A549 (cell line): ENCODE measurements around the gene RPS6KC1. TPM values are rescaled to one million over a fixed set of nuclear protein-coding genes. Genes with fewer than 3 reads are reported as not detected.

Experiments
- ATAC-seq, 2 experiments: fragments of 200-7000 bp in 1 of 2; fragments of >200 bp in 1 of 2; cut with Nextera tagmentation in 1 of 2; cut with Tn5 transposase in 1 of 2; 3 replicates each; pipeline versions ENCODE4 v1.8.0 to v1.9.1; 2018 to 2020; ENCODE audit warnings: mild to moderate bottlenecking in 1 of 2, moderate library complexity in 1 of 2
- CTCF ChIA-PET: fragments of 300-600 bp; sonication (Branson Sonifier 250); formaldehyde crosslinking; extraction: SDS; loops from one replicate; lab custom pipeline; 2021; ENCODE audit warnings: antibody characterized with exemption, inconsistent platforms; lab: Yijun Ruan, JAX
- POLR2A ChIA-PET: fragments of 350-600 bp; formaldehyde crosslinking; extraction: SDS; loops from one replicate; lab custom pipeline; 2021; ENCODE audit warnings: antibody characterized with exemption, inconsistent platforms; lab: Yijun Ruan, JAX
- DNase-seq, 2 experiments: peaks; one replicate each; pipeline versions ENCODE4 v3.0.0 to v3.0.0-alpha.2; 2011 to 2016; ENCODE audit warnings: low read depth in 1 of 2, low spot score in 1 of 2
- FAIRE-seq: peaks from 2 replicates; lab custom pipeline; 2011; peaks lifted over from hg19 to GRCh38; lab: Jason Lieb, UNC
- H3K27ac ChIP-seq, 2 experiments: fragments of >200 bp; sonication (Bioruptor Twin); formaldehyde crosslinking; 3 replicates each; pipeline ENCODE4 v1.5.1; 2016 to 2017
- H3K4me1 ChIP-seq: fragments of >200 bp; sonication (Bioruptor Twin); formaldehyde crosslinking; 3 replicates; pipeline ENCODE4 v1.6.1; 2016
- H3K4me2 ChIP-seq: fragments of >200 bp; sonication (Bioruptor Twin); formaldehyde crosslinking; 3 replicates; pipeline ENCODE4 v1.6.1; 2016
- H3K4me3 ChIP-seq: fragments of >200 bp; sonication (Bioruptor Twin); formaldehyde crosslinking; 3 replicates; pipeline ENCODE4 v1.5.1; 2016
- H3K9me3 ChIP-seq: fragments of >200 bp; sonication (Bioruptor Twin); formaldehyde crosslinking; 3 replicates; pipeline ENCODE4 v1.6.1; 2016
- CEBPB ChIP-seq, 2 experiments: fragments of >200 bp in 1 of 2; sonication (Bioruptor Twin) in 1 of 2; formaldehyde crosslinking in 1 of 2; IDR thresholded peaks; 2 replicates each; pipeline ENCODE4 v1.6.1; 2012 to 2016
- CHD4 ChIP-seq: fragments of 200-600 bp; sonication (generic); IDR thresholded peaks from 2 replicates; pipeline ENCODE4 v1.6.1; 2016; ENCODE audit warnings: antibody characterized with exemption, mild to moderate bottlenecking, borderline replicate concordance
- FOSB ChIP-seq: fragments of 250-450 bp; sonication (Bioruptor Pico); IDR thresholded peaks from 2 replicates; pipeline ENCODE4 v1.5.0; 2020; ENCODE audit warnings: mild to moderate bottlenecking, moderate library complexity
- GATA3 ChIP-seq: IDR thresholded peaks from 2 replicates; pipeline ENCODE4 v1.6.1; 2012; ENCODE audit warnings: borderline replicate concordance
- HEYL ChIP-seq: fragments of 250-450 bp; sonication (Bioruptor Pico); IDR thresholded peaks from 2 replicates; pipeline ENCODE4 v1.8.0; 2021; ENCODE audit warnings: mild to moderate bottlenecking, moderate library complexity
- HMGXB4 ChIP-seq: fragments of 250-450 bp; sonication (Bioruptor Pico); IDR thresholded peaks from 2 replicates; pipeline ENCODE4 v1.5.0; 2021; ENCODE audit warnings: mild to moderate bottlenecking, moderate library complexity, borderline replicate concordance
- HOXB13 ChIP-seq: fragments of 250-450 bp; sonication (Bioruptor Pico); IDR thresholded peaks from 2 replicates; pipeline ENCODE4 v1.5.0; 2020; ENCODE audit warnings: low read depth, mild to moderate bottlenecking, moderate library complexity
- KDM1A ChIP-seq: fragments of 200-600 bp; sonication (generic); IDR thresholded peaks from 2 replicates; pipeline ENCODE4 v1.6.1; 2016; ENCODE audit warnings: low read depth, mild to moderate bottlenecking
- MAFK ChIP-seq: fragments of 450-650 bp; IDR thresholded peaks from 2 replicates; pipeline ENCODE4 v1.6.1; 2014; ENCODE audit not compliant: partially characterized antibody
- MAZ ChIP-seq: fragments of 150-350 bp; IDR thresholded peaks from 2 replicates; pipeline ENCODE4 v1.6.1; 2014; ENCODE audit warnings: antibody characterized with exemption, low read depth, low read length, borderline replicate concordance
- MYC ChIP-seq: IDR thresholded peaks from 2 replicates; pipeline ENCODE4 v1.6.1; 2012; ENCODE audit warnings: mild to moderate bottlenecking, inconsistent platforms, low read length, improper control_type of control experiment, borderline replicate concordance
- NFE2L2 ChIP-seq: fragments of 150-350 bp; conservative IDR thresholded peaks from 2 replicates; pipeline ENCODE4 v1.6.1; 2014; ENCODE audit warnings: low read length
- RARB ChIP-seq: fragments of 250-450 bp; sonication (Bioruptor Pico); IDR thresholded peaks from 2 replicates; pipeline ENCODE4 v1.8.0; 2021; ENCODE audit warnings: mild to moderate bottlenecking, moderate library complexity
- RFX5 ChIP-seq: fragments of 450-650 bp; IDR thresholded peaks from 2 replicates; pipeline ENCODE4 v1.7.1; 2014; ENCODE audit warnings: antibody characterized with exemption, mild to moderate bottlenecking, moderate library complexity
- TP53 ChIP-seq: fragments of 250-450 bp; sonication (Bioruptor Pico); IDR thresholded peaks from 2 replicates; pipeline ENCODE4 v1.5.0; 2021; ENCODE audit warnings: mild to moderate bottlenecking, moderate library complexity
- ZFP36 ChIP-seq: fragments of 450-650 bp; IDR thresholded peaks from 2 replicates; pipeline ENCODE4 v1.6.1; 2014; ENCODE audit warnings: borderline replicate concordance; ENCODE audit not compliant: partially characterized antibody
- WGBS: methylation state at CpG from one replicate; pipeline ENCODE4 v1.1.6; 2017; ENCODE audit errors: missing lambda C conversion rate; 5-methylcytosine and 5-hydroxymethylcytosine counted together
- polyA plus RNA-seq, 4 experiments: library from polyadenylated mRNA; depleted of rRNA in 3 of 4; stranded (reverse); fragments of >200 nt; fragmentation: RNase III in 1 of 4; extraction: RNeasy Plus Mini Kit Qiagen cat#74134 plus additional on column Dnase treatment in 1 of 4; gene quantifications; 2 replicates in 3 of 4; 3 replicates in 1 of 4; pipeline ENCODE4 v1.2.3, GENCODE V29; 2011 to 2017
- TF ChIP-seq, protein P1 (sequence below): IDR thresholded peaks from 2 replicates; pipeline ENCODE4 v1.6.1; 2012
- TF ChIP-seq, protein P2 (sequence below): fragments of >200 bp; sonication (Bioruptor Twin); formaldehyde crosslinking; IDR thresholded peaks from 3 replicates; pipeline ENCODE4 v1.5.1; 2016
- TF ChIP-seq, protein P3 (sequence below): fragments of 450-650 bp; IDR thresholded peaks from 2 replicates; pipeline ENCODE4 v1.6.1; 2014; ENCODE audit warnings: antibody characterized with exemption

RPS6KC1 gene
- polyA plus RNA-seq, 2 of the 4 experiments (the other 2 are of a cell fraction) = 11.7 to 25.4 TPM

- POLR2A ChIA-PET = no interaction called here
- no peak for DNase-seq
- TF ChIP-seq CEBPB (IDR thresholded peaks at IDR 0.05) (peak in 1 of 2 experiments; percentile 24; a peak in 1 of 4 replicates), MAFK (peak; percentile 92), NFE2L2 (peak; percentile 77)
- TF ChIP-seq, protein P1, sequence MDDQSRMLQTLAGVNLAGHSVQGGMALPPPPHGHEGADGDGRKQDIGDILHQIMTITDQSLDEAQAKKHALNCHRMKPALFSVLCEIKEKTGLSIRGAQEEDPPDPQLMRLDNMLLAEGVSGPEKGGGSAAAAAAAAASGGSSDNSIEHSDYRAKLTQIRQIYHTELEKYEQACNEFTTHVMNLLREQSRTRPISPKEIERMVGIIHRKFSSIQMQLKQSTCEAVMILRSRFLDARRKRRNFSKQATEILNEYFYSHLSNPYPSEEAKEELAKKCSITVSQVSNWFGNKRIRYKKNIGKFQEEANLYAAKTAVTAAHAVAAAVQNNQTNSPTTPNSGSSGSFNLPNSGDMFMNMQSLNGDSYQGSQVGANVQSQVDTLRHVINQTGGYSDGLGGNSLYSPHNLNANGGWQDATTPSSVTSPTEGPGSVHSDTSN = no peak
- H3K4me2 ChIP-seq = no peak overlapping the region
- no peak overlapping the region for H3K27ac ChIP-seq
- CTCF ChIA-PET = no interaction called here
- H3K4me3 ChIP-seq = no peak overlapping the region
- peaks cover 17% of the 10 kb centered on the region for H3K4me1 ChIP-seq
- 78% methylated on average over 1 of the region's 1 CpG for WGBS
- no peak for FAIRE-seq
- no peaks in the 10 kb centered on the region for H3K9me3 ChIP-seq
- ATAC-seq = no peak
Measured at GRCh38 chr1:213049232-213049631, 1.8 kb upstream of the RPS6KC1 start.

- ATAC-seq (peak; percentile 78), FAIRE-seq (no peak), DNase-seq (no peak)
- Histone ChIP-seq H3K4me3 (peak overlapping the region; percentile 96), H3K4me1 (peaks cover 28% of the 10 kb centered on the region), H3K27ac (peak overlapping the region; percentile 75 to 94), H3K4me2 (peak overlapping the region; percentile 90), H3K9me3 (no peaks in the 10 kb centered on the region)
- ChIA-PET POLR2A (interaction anchor here (1.0 kb wide), 2 partner anchors 10 to 22 kb away, joined by 3 to 7 read pairs; no protein-coding TSS in a partner anchor), CTCF (interaction anchor here (1.5 kb wide), 1 partner anchor 47 kb away, joined by 4 read pairs; no protein-coding TSS in a partner anchor)
- TF ChIP-seq HOXB13 (peak; percentile 94; the same call in 1 of the 2 replicates), ZFP36 (no peak), CEBPB (IDR thresholded peaks at IDR 0.05) (no peak), TP53 (CRISPR knock-in tag) (0 out of 2 replicates have a peak, but pooled peaks have one; percentile 13)
- 15% methylated on average over 15 of the region's 15 CpGs for WGBS
Measured at GRCh38 chr1:213050745-213051126, 305 bp upstream of the RPS6KC1 start.

- Histone ChIP-seq H3K4me3 (peak overlapping the region; percentile 96), H3K4me1 (peaks cover 31% of the 10 kb centered on the region), H3K4me2 (peak overlapping the region; percentile 90), H3K27ac (peak overlapping the region; percentile 75 to 94), H3K9me3 (no peaks in the 10 kb centered on the region)
- 46% methylated on average over 2 of the region's 2 CpGs for WGBS
- ChIA-PET CTCF (no interaction called here), POLR2A (interaction anchor here (0.8 to 1.0 kb wide), 2 partner anchors 23 to 41 kb away, joined by 3 to 4 read pairs; no protein-coding TSS in a partner anchor)
- DNase-seq = no peak
- FAIRE-seq = no peak
- ATAC-seq = no peak
- TF ChIP-seq CHD4 = no peak
- TF ChIP-seq FOSB (CRISPR knock-in tag) = no peak
- no peak for TF ChIP-seq KDM1A
- TF ChIP-seq HEYL (CRISPR knock-in tag) = no peak
- TF ChIP-seq HOXB13 = no peak
- no peak for TF ChIP-seq GATA3
- TF ChIP-seq, protein P2, sequence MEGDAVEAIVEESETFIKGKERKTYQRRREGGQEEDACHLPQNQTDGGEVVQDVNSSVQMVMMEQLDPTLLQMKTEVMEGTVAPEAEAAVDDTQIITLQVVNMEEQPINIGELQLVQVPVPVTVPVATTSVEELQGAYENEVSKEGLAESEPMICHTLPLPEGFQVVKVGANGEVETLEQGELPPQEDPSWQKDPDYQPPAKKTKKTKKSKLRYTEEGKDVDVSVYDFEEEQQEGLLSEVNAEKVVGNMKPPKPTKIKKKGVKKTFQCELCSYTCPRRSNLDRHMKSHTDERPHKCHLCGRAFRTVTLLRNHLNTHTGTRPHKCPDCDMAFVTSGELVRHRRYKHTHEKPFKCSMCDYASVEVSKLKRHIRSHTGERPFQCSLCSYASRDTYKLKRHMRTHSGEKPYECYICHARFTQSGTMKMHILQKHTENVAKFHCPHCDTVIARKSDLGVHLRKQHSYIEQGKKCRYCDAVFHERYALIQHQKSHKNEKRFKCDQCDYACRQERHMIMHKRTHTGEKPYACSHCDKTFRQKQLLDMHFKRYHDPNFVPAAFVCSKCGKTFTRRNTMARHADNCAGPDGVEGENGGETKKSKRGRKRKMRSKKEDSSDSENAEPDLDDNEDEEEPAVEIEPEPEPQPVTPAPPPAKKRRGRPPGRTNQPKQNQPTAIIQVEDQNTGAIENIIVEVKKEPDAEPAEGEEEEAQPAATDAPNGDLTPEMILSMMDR = no peak
- no peak for TF ChIP-seq RARB
- TF ChIP-seq MYC = no peak
- TF ChIP-seq, protein P3, sequence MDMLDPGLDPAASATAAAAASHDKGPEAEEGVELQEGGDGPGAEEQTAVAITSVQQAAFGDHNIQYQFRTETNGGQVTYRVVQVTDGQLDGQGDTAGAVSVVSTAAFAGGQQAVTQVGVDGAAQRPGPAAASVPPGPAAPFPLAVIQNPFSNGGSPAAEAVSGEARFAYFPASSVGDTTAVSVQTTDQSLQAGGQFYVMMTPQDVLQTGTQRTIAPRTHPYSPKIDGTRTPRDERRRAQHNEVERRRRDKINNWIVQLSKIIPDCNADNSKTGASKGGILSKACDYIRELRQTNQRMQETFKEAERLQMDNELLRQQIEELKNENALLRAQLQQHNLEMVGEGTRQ = no peak
- no peak for TF ChIP-seq RFX5
- no peak for TF ChIP-seq HMGXB4
- TF ChIP-seq MAZ = no peak
Measured at GRCh38 chr1:213051881-213052202, 801 bp downstream of the RPS6KC1 start.
